HG02642 (cell line): ENCODE data around the gene ATP1A4.

Experiments used
- ATAC-seq: cut with Tn5 transposase; IDR thresholded peaks from one replicate; pipeline ENCODE4 v1.9.1; 2021; ENCODE audit warnings: mild to moderate bottlenecking; ENCODE audit not compliant: unreplicated experiment, poor library complexity

The ATP1A4 gene

GRCh38 chr1:160197231-160197630 is 45.8 kb downstream of the ATP1A4 start:
- no peak for ATAC-seq

DNA sequence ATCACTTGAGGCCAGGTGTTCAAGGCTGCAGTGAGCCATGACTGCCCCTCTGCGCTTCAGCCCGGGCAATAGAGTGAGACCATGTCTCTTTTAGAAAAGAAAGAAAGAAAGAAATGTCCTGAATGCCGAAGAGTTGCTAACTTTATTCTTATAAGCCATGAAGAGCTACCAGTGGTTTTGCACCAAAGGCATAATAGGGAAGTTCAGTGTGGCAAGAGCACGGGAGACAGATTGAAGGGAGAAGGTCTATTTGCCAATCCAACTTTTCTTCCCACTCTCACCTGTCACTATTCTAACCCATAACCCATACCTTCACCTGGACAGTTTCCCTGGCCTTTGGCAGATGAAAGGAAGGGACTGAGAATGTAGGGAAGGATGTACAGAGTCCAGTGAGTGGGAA is 49.4 kb downstream of the ATP1A4 start:
- no peak for ATAC-seq

DNA sequence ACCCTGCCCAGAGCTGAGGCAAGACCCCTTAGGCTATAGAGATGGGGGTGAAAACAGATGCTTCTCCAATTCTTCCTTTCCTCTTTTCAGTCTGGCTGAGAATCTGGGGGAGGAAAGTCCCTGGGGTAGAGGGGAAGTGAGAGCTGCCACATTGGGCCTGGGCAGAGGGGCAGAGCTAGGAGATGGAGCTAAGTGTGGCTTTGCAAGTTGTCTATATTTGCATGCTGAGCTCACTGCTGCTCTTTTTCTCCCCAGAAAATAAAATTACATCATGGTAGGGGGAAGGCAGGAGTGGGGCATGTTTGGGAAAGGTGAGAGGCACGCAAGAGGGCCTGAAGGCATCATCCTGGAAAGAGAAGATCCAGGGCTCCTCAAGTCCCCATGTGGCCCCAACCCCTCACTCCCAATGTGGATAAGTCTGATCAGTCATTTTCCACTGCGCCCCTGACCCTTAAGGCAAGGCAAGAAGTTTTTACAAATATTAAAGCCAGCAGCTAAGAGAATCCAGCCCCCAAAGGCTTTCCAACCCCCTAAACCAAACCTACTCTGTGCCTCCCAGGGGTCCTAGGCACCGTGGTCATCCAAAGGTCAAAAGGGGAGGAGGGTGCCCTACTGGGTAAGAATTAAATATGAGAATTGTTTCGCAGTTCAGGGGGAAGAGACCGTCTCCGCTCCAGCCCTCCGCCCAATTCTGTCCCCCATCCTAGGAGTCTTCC is 53.3 kb downstream of the ATP1A4 start:
- peak; percentile 65 for ATAC-seq

DNA sequence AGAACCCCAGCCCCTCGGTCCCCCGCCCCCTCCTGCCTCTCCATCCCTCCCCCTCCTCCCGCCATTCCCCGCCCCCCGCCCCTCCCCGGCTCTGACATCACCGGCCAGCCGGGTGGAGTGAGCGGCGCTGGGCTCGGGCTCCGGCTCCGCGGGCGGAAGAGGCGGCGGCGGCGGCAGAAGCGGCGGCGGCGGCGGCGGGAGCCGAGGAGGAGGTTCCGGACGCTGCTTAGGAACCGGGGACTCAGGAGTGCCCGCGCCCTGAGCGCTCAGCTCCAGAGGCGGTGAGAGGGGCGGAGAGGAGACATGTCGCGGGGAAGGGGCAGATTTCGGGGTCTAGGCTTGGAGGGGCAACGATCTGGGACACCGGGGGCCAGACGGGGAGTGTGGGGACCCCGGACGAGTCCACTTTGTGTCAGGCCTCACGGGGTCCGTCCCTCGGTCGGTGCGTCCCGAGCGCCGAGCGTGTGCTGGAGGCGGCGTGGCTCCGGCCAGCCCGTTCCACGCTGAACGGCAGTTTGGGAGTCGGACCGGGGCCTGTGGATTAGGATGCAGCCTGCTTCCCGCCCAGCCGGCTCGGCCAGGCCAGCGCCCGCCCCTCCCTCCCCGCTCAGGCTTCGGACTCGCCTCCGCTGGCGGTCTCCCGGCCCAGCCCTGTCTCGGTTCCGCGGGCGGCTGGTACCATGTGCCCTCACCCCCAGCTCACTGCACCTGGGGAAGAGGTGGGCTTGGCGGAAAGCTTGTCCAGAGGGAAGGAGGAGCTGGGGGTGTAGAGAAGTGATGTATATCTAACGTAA is 54.0 kb downstream of the ATP1A4 start, which contains the start of gene PEA15:
Gene PEA15 (plus strand): TSS at position 143 of the 794 bp plus-strand sequence. CDS start 6,161 bp downstream, outside the sequence.
- peak; percentile 51 for ATAC-seq

DNA sequence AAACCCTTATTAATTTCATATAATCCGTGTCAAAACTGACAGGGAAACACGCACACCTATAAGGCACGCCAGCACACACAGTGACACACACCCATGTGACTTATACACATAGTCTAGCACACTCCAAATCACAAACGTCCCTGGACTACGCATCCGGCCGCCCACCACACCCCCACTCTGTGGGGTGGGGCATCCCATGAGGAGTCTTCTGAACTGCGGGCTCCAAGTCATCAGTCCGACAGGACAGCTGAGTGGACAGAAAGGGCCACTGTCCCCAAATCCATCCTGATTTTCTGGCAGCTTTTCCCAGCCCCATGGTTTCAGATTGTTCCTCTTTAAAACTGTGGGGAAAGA is 54.6 kb downstream of the ATP1A4 start:
- ATAC-seq = no peak

- no peak for ATAC-seq
Measured at GRCh38 chr1:160206421-160207117, 55.2 kb downstream of the ATP1A4 start.

- ATAC-seq = no peak
Measured at GRCh38 chr1:160207118-160207650, 55.8 kb downstream of the ATP1A4 start.

DNA sequence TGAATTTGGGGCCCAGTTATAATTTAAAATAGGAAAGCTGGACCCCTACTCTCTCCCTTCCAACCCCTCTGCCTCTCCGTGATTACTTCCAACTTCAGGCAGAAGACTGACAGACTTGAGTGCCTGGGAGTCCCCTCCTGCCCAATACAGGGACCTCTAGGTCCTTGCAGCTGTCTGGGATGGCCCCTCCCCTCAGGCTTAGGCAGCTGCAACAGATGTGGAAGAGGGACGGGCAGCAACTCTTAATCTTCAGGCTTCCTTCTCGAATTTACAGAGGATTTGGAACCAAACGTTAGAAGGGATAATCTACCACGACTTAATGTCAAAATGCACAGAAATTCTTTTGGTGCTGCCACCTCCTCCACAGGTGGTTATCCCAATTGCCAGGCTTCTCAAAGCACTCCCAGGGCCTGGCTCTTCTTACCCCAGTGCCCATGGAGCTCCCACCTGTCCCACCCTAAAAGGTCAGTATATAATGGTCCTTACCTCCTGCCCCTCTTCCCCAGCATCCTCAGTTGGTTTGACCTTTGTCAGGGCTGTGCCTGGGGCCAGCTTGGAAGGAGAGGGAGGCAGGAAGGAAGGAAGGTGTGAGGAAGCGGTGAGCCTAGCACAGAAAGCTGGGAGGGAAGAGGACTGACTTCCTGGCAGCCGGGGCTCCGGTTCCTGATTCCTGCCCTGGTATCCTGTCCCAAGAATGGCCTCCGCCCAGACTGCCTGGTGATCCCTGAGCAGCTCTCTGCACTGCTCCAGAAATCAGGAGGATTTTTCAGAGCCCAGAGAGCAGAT is 56.6 kb downstream of the ATP1A4 start:
- no peak for ATAC-seq

GRCh38 chr1:160208557-160209320 is 57.3 kb downstream of the ATP1A4 start:
- no peak for ATAC-seq

- no peak for ATAC-seq
Measured at GRCh38 chr1:160209321-160210046, 58.1 kb downstream of the ATP1A4 start.

DNA sequence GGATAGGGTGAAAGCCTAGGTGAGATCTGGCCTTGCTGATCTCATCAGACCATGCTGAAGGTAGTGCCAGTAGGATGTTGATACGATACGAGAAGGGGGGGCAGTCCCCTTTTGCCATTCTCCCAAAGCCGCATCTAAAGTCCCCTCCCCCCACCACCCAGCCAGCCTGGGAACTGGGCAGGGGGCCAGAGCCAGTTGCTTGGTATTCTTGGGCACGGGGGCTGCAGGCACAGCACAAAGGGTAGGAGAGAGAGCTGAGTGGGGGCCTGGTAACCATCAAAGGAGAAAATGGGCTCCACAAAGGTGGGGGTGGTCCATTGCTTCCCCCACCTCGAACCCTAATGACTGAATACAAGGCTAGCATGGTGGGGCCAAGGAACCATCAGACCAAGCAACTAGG is 59.2 kb downstream of the ATP1A4 start:
- no peak for ATAC-seq

- ATAC-seq = no peak
Measured at GRCh38 chr1:160211046-160211790, 59.8 kb downstream of the ATP1A4 start.

- ATAC-seq = no peak
Measured at GRCh38 chr1:160214481-160215140, 63.2 kb downstream of the ATP1A4 start.

GRCh38 chr1:160216301-160216700 is 64.9 kb downstream of the ATP1A4 start:
- ATAC-seq = no peak

DNA sequence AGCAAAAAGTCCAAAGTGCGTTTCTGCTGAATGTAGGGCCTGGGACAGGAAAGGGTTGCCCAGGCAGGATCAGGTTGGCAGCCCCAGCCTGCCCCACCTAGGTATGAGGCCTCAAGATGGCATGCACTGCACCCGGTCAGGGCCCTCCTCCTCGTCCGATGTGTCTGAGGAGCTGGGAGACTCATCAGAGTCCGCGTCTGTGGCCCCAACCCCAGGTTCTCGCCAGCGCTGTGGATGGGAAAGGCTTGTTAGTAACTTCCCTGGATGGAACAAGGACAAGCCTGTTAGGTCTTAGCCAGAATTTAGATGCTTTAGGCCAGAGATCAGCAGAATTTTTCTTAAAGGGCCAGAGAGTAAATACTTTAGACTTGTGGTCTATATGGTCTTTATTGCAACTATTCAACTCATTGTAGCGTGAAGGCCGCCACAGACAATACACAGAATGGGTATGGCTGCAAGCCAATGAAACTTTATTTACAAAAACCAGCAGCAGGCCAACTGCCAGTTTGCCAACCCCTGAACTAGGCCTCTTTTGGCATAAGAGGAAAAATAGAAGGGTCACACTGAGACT is 66.2 kb downstream of the ATP1A4 start:
- no peak for ATAC-seq

DNA sequence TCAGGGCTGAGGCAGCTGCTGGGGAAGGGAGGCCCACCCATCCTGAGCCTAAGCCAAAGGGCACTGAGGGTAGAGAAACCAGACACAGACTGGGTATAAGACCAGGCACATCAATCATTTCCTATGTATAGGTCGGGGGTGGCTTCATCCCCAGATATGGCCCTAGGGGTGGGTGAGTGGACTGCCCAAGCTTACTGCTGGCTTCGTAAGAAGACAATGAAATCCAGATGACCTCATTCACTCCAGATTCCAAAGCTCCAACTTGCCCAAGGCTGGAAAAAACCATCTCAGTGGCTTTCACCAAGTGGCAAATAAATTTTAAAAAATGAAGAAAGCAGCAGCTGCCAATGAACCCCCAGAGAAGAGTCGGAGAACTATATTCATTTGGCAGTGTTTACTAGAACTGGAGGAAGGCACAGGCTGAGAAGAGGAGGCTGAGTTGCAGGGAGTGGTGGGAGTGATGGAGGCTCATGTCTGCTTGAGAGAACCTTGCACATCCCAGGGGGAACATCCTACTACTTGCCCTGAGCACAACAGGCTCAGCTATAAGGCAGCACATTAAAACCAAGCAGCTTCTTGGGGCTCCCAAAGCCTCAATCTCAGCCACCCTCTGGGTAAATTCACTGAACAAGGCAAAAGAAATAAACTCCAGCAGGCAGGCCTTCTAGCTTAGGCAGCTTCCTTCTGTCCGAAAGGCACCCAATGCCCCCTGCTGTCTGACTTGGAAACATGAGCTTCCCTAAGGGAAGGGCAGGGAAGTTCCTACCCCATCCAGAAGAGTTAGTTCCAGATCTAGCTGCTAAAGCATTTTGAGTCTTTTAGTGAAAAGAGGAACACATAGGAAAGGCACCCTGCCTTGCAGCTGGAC is 67.9 kb downstream of the ATP1A4 start:
- no peak for ATAC-seq
